Activated CD4-positive, alpha-beta T cell treated with anti-CD3 and anti-CD28 coated beads, Interleukin-2, amount 10 ng/mL, durations not matched to agents 7 days and 5 days (primary cell): ENCODE measurements around the gene MEF2D. TPM values are rescaled to one million over a fixed set of nuclear protein-coding genes. Genes with fewer than 3 reads are reported as not detected.

Experiments used
- CTCF ChIA-PET: fragments of 350-600 bp; sonication (Branson Sonifier 250); formaldehyde crosslinking; loops from one replicate; lab custom pipeline; 2021; ENCODE audit warnings: antibody characterized with exemption; lab: Charles Lee
- POLR2A ChIA-PET: fragments of 350-600 bp; sonication (Branson Sonifier 250); formaldehyde crosslinking; loops from one replicate; lab custom pipeline; 2021; ENCODE audit warnings: antibody characterized with exemption; lab: Charles Lee
- DNase-seq: peaks from one replicate; pipeline ENCODE4 v3.0.0-alpha.2; 2020
- H3K27ac Mint-ChIP-seq: one replicate; pipeline ENCODE4 v1.8.0; 2021; ENCODE audit warnings: mild to moderate bottlenecking, moderate library complexity, mixed read lengths
- H3K27me3 Mint-ChIP-seq: one replicate; pipeline ENCODE4 v1.8.0; 2021; ENCODE audit warnings: mixed read lengths
- H3K36me3 Mint-ChIP-seq: one replicate; pipeline ENCODE4 v1.8.0; 2021; ENCODE audit warnings: low read depth, mixed read lengths
- H3K4me1 Mint-ChIP-seq: one replicate; pipeline ENCODE4 v1.8.0; 2021; ENCODE audit warnings: mixed read lengths
- H3K4me3 Mint-ChIP-seq: one replicate; pipeline ENCODE4 v1.8.0; 2021; ENCODE audit warnings: mild to moderate bottlenecking, moderate library complexity, mixed read lengths
- H3K9me3 Mint-ChIP-seq: one replicate; pipeline ENCODE4 v1.8.0; 2021; ENCODE audit warnings: mixed read lengths
- microRNA-seq: library from miRNA; unstranded; fragments of <30 nt; microRNA quantifications from one replicate; pipeline ENCODE4 v1.2.0, GENCODE V29; 2021; ENCODE audit warnings: borderline microRNAs expressed, borderline replicate concordance
- total RNA-seq, 2 experiments: library from RNA; stranded (reverse); gene quantifications; one replicate each; pipeline ENCODE4 v1.2.3, GENCODE V29; 2021

Gene MEF2D
- total RNA-seq, 2 experiments from 2014 or later, result 34.0 to 39.4 TPM

DNA sequence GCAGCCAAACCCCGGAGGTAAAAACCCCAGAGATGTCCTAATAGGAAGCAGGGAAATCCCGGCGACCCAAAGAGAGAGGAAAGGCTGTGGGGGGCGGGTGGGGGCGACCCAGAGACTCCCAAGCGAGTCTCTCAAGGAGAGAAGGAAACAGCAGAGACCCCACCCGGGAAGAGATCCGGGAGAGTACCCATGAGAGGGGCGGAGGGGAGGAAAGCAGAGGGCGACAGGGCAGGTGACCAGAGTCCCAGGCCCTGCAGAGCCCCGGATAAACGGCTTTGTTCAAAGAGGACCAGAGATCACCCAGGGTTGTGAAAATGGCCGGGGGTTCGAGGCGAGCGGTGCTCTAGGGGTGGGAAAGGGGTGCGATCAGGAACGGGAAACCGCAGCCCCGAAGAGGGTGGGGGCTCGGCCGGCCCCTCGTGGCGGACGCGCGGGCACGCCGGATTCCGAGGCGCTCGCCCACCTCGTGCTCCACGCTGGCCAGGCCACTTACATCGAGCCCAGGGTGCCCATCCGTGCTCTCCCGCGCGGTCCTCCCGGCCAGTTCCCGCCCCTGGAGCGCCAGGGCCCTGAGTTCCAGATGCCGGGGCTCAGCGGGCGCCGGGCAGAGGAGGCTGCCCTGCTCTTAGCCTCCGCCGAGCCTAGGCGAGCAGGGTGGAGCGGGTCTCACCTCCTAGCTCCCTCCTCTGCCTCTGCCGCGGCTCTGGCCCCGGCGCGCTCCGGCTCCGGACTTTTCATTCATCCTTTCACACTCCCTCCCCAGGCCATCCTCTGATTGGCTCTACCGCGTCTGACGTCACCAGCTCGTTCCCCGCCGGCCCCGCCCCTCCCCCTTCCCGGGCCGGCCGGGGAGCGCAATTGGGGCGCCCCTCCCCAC lies 79.3 kb downstream of the MEF2D start:
- peaks cover 16% of the 10 kb centered on the region for H3K4me1 Mint-ChIP-seq
- H3K4me3 Mint-ChIP-seq, result peak overlapping the region; percentile 77
- no peaks in the 10 kb centered on the region for H3K36me3 Mint-ChIP-seq
- H3K9me3 Mint-ChIP-seq, result no peaks in the 10 kb centered on the region
- POLR2A ChIA-PET, result no interaction called here
- no peak overlapping the region for H3K27ac Mint-ChIP-seq
- CTCF ChIA-PET, result interaction anchor here (3.5 kb wide), 1 partner anchor 36 kb away, joined by 22 read pairs; no protein-coding TSS in a partner anchor
- peaks cover 91% of the 10 kb centered on the region for H3K27me3 Mint-ChIP-seq
- DNase-seq, result peak; percentile 58

DNA sequence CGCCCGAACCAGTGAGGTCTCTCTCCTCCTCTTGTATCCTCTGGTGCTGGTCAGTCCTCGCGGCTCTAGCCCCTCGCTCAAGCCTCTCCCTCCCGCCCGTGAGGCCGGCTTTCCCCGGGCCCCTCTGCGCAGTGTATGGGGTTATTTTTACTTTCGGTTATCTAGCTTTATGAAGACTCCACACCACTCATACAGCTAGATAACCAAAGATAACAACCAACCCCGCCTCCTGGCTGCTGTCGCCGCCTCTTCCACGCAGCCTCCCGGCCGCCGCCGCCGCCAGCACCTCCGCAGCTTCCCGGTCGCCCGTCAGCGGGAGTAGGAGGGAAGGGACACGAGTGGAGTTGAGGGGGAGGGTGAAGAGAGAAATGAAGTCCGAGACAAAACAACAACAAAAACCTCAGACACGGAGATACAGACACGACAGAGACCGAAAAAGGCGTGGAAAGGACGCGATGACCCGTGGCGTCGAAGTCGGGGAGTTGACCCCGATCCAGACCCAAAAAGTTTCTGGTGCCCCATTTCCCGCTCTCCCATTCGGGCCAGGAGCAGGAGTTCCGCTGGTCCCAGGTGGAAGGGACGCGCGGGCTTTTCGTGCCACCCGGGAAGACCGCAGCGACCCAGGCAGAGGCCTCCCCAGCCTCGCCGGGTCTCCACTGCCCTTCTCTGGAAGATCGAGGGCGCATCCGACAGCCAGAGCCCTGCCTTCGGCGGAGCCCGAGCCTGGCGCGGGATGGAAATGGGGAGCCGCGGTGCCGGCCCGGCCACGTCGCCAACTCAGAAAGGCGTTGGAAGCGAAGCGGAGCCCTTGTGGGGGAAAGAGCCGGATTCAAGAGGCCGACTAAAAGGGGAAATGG lies 80.1 kb downstream of the MEF2D start:
- ChIA-PET CTCF (interaction anchor here (0.6 to 2.6 kb wide), 6 partner anchors 10 to 207 kb away, joined by 3 to 13 read pairs (median 4); no protein-coding TSS in a partner anchor), POLR2A (interaction anchor here (0.6 kb wide), 1 partner anchor 22 kb away, joined by 3 read pairs; no protein-coding TSS in a partner anchor)

DNA sequence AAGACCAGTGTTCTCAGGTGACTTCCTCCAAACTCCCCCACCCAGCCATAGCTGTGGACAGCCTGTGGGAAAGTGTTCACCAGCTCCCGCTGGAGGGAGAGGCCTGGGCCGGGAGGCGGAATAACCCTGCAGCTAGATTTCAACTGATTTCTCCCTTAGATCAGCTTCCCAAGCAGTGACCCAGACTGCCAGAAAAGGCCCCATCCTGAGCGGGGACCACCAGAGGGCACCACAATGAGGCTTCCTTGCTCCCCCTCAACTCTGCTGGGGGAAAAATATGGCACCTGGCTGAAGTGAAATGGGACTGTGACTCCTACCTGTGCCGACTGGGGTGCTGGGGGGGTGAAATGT lies 80.7 kb downstream of the MEF2D start:
- H3K9me3 Mint-ChIP-seq, result no peaks in the 10 kb centered on the region
- H3K27ac Mint-ChIP-seq, result no peak overlapping the region
- H3K4me1 Mint-ChIP-seq, result peaks cover 16% of the 10 kb centered on the region
- DNase-seq, result no peak
- H3K27me3 Mint-ChIP-seq, result peaks cover 85% of the 10 kb centered on the region
- H3K4me3 Mint-ChIP-seq, result peak overlapping the region; percentile 77
- ChIA-PET POLR2A (interaction anchor here (0.6 kb wide), 1 partner anchor 23 kb away, joined by 3 read pairs; no protein-coding TSS in a partner anchor), CTCF (interaction anchor here (0.6 to 2.6 kb wide), 7 partner anchors 9 to 286 kb away, joined by 3 to 13 read pairs (median 4); no protein-coding TSS in a partner anchor)
- H3K36me3 Mint-ChIP-seq, result no peaks in the 10 kb centered on the region

More for the DNA sequence above, 80.1 kb downstream of the MEF2D start:
- H3K4me1 Mint-ChIP-seq, result peaks cover 16% of the 10 kb centered on the region
- DNase-seq, result peak; percentile 44
- H3K27me3 Mint-ChIP-seq, result peaks cover 86% of the 10 kb centered on the region
- H3K36me3 Mint-ChIP-seq, result no peaks in the 10 kb centered on the region
- no peaks in the 10 kb centered on the region for H3K9me3 Mint-ChIP-seq
- peak overlapping the region; percentile 77 for H3K4me3 Mint-ChIP-seq
- H3K27ac Mint-ChIP-seq, result no peak overlapping the region

DNA sequence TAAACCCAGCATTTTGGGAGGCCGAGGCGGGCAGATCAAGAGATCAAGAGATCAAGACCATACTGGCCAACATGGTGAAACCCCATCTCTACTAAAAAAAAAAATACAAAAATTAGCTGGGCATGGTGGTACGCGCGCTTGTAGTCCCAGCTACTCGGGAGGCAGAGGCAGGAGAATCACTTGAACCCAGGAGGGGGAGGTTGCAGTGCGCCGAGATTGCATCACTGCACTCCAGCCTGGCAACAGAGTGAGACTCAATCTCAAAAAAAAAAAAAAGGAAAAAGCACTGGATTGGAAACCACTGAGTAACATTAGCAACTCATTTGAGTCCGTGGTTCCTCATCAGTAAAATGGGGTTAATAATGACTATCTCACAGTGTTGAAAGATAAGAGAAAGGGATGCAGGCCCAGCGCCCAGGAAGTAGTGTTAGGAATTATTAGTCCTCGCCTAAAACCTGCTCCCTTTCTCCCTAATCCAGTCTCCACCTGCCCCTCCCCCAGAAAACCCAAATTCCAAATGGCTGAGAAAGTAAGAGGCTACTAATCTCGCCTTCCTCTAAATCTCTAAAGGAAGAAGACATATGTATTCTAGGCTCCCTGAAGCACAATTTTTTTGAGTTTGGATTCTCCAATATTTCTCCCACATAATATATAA lies 82.0 kb downstream of the MEF2D start:
- no peak overlapping the region for H3K27ac Mint-ChIP-seq
- peaks cover 16% of the 10 kb centered on the region for H3K4me1 Mint-ChIP-seq

DNA sequence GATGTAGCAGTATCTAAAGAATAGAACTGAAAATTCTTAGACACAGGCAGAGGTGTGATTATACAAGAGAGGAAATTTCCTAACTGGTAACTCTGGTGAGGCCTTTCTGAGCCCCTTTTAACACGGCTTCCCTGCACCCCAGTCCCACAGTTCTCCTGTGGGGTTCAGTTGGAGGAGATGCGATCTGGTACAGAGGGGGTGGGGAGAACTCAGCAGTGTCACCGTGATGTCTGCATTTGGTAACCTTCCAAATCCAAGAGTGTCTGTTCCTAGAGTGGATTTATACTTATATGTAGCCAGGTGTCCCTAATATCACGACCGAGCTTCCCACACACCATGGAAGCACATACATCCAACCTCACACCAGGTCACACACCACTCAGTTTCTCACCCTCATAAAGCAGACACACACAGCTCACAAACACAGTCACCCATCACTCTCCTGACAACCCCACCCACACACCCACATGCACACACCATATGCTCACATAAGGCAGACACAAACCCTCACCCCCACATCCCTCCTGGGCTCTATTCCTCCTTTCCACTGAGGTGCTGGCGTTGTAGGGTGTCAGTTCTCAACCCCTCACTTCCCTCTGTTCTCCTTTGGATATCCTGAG lies 83.1 kb downstream of the MEF2D start:
- no peak overlapping the region for H3K4me3 Mint-ChIP-seq
- peaks cover 16% of the 10 kb centered on the region for H3K4me1 Mint-ChIP-seq
- CTCF ChIA-PET, result interaction anchor here (1.7 kb wide), 1 partner anchor 28 kb away, joined by 6 read pairs; no protein-coding TSS in a partner anchor
- no peak for DNase-seq
- POLR2A ChIA-PET, result no interaction called here
- H3K27me3 Mint-ChIP-seq, result peaks cover 68% of the 10 kb centered on the region
- H3K36me3 Mint-ChIP-seq, result no peaks in the 10 kb centered on the region
- no peak overlapping the region for H3K27ac Mint-ChIP-seq
- H3K9me3 Mint-ChIP-seq, result no peaks in the 10 kb centered on the region

More for the DNA sequence above, 82.0 kb downstream of the MEF2D start:
- ChIA-PET CTCF (interaction anchor here (0.6 to 2.6 kb wide), 6 partner anchors 8 to 288 kb away, joined by 3 to 13 read pairs (median 5); no protein-coding TSS in a partner anchor), POLR2A (no interaction called here)
- no peak overlapping the region for H3K4me3 Mint-ChIP-seq
- H3K36me3 Mint-ChIP-seq, result no peaks in the 10 kb centered on the region
- H3K9me3 Mint-ChIP-seq, result no peaks in the 10 kb centered on the region
- DNase-seq, result no peak
- peaks cover 79% of the 10 kb centered on the region for H3K27me3 Mint-ChIP-seq

DNA sequence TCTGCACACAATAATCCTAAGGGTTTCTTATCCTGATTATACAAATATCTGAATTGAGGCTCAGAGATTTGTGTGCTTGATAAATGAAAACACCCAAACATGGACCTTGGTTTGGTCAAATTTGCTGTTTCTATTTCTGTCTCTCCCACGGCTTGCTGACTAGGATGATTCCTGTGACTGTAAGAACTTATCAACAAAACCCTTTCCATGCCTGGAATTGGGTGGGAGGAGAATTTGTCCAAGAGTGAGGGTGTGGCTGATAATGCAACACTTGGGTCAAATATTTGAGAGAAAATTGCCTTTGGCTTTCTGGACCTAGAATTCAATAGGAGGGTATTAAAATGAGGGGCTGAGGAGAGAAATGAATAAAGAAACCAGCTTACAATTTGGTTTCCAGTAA lies 83.6 kb downstream of the MEF2D start:
- no peak for DNase-seq
- H3K27ac Mint-ChIP-seq, result no peak overlapping the region
- peaks cover 63% of the 10 kb centered on the region for H3K27me3 Mint-ChIP-seq
- ChIA-PET CTCF (no interaction called here), POLR2A (no interaction called here)
- H3K36me3 Mint-ChIP-seq, result no peaks in the 10 kb centered on the region
- H3K9me3 Mint-ChIP-seq, result no peaks in the 10 kb centered on the region
- no peak overlapping the region for H3K4me3 Mint-ChIP-seq
- peaks cover 14% of the 10 kb centered on the region for H3K4me1 Mint-ChIP-seq

DNA sequence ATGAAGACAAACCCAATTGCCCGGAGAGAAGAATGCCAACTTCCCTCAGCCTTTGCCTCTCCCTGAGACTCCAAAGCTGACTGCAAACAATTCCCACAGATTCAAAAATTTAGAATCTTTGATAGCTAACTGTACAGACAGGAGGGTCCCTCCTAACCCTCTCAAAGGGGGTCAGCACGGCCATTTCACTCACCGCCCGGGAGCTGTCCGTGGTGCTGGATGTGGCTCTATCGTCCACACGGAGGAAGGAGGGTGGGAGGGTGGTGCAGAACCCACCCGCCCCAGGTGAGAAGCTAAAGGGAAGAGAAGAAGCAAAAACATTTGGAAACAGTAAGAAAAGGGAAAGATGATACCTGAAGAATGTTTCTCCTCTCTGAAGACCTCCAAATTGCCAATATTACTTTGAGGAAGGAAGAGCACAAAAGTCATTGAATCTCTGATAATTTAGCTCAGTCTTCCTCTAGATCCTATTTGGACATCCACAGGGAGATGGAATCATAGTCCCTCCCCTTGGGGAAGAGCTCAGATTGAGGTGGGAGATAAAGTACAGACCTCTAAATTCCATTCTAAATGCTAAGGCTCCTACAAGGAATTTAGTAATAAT lies 86.0 kb downstream of the MEF2D start:
- Mint-ChIP-seq H3K27ac (no peak overlapping the region), H3K27me3 (peaks cover 55% of the 10 kb centered on the region)
- POLR2A ChIA-PET, result no interaction called here

More for the DNA sequence above, 86.0 kb downstream of the MEF2D start:
- Mint-ChIP-seq H3K36me3 (no peaks in the 10 kb centered on the region), H3K4me3 (no peak overlapping the region), H3K9me3 (no peaks in the 10 kb centered on the region), H3K4me1 (peaks cover 2% of the 10 kb centered on the region)
- DNase-seq, result peak; percentile 41
- CTCF ChIA-PET, result interaction anchor here (0.5 to 1.9 kb wide), 6 partner anchors 9 to 40 kb away, joined by 3 to 10 read pairs (median 4); no protein-coding TSS in a partner anchor

Small RNA genes lying within 50 kb of the gene (microRNA-seq; reads per million reads assigned to microRNA genes)
- gene MIR9-1, result not detected

Other genes starting within 250 kb of the MEF2D start
- 10 to 100 TPM; 68.0 to 68.1 TPM for gene SMG5, start 217.9 kb downstream of the MEF2D start, total RNA-seq
- gene TMEM79, start 216.4 kb downstream of the MEF2D start, total RNA-seq, result 10 to 100 TPM; 11.6 to 14.4 TPM
- 10 to 100 TPM; 33.2 to 33.6 TPM for gene GLMP, start 205.1 kb downstream of the MEF2D start, total RNA-seq
- gene VHLL, start 201.5 kb downstream of the MEF2D start, total RNA-seq, result under 1 TPM in 1 of 2 experiments, not detected in 1; 0.52 TPM
- 100 to 1,000 TPM; 186 to 228 TPM for gene CCT3, start 162.5 kb downstream of the MEF2D start, total RNA-seq
- gene TSACC, start 162.2 kb downstream of the MEF2D start, total RNA-seq, result under 1 TPM; 0.50 to 0.89 TPM
- gene RHBG, start 131.6 kb downstream of the MEF2D start, total RNA-seq, result not detected
- 10 to 100 TPM; 25.2 to 25.5 TPM for gene IQGAP3, start 71.8 kb upstream of the MEF2D start, total RNA-seq
- 1 to 10 TPM; 2.9 to 4.6 TPM for gene TTC24, start 78.9 kb upstream of the MEF2D start, total RNA-seq
- gene NAXE, start 91.0 kb upstream of the MEF2D start, total RNA-seq, result 10 to 100 TPM; 52.9 to 54.2 TPM
- gene GPATCH4, start 100.7 kb upstream of the MEF2D start, total RNA-seq, result 10 to 100 TPM; 29.9 to 33.4 TPM
- gene HAPLN2, start 118.6 kb upstream of the MEF2D start, total RNA-seq, result under 1 TPM in 1 of 2 experiments, not detected in 1; 0.62 TPM
- gene BCAN, start 141.3 kb upstream of the MEF2D start, total RNA-seq, result not detected
- gene NES, start 176.6 kb upstream of the MEF2D start, total RNA-seq, result not detected
- 1 to 10 TPM in 1 of 2 experiments, under 1 TPM in 1; 0.77 to 1.1 TPM for gene CRABP2, start 204.8 kb upstream of the MEF2D start, total RNA-seq
- gene METTL25B, start 227.7 kb upstream of the MEF2D start, total RNA-seq, result 10 to 100 TPM; 26.2 to 29.7 TPM
- gene ISG20L2, start 228.0 kb upstream of the MEF2D start, total RNA-seq, result 10 to 100 TPM; 47.0 to 58.0 TPM
- gene MRPL24, start 240.3 kb upstream of the MEF2D start, total RNA-seq, result 10 to 100 TPM; 50.4 to 54.7 TPM